ENCODE results near the gene FPR2. TPM values are rescaled to one million over a fixed set of nuclear protein-coding genes. Genes with fewer than 3 reads are reported as not detected.
A peak's percentile ranks its signal among the peaks of the same experiment; 100 is the strongest.

FPR2 gene
- total RNA-seq, 1 experiment from 2014 or later, result not detected

DNA sequence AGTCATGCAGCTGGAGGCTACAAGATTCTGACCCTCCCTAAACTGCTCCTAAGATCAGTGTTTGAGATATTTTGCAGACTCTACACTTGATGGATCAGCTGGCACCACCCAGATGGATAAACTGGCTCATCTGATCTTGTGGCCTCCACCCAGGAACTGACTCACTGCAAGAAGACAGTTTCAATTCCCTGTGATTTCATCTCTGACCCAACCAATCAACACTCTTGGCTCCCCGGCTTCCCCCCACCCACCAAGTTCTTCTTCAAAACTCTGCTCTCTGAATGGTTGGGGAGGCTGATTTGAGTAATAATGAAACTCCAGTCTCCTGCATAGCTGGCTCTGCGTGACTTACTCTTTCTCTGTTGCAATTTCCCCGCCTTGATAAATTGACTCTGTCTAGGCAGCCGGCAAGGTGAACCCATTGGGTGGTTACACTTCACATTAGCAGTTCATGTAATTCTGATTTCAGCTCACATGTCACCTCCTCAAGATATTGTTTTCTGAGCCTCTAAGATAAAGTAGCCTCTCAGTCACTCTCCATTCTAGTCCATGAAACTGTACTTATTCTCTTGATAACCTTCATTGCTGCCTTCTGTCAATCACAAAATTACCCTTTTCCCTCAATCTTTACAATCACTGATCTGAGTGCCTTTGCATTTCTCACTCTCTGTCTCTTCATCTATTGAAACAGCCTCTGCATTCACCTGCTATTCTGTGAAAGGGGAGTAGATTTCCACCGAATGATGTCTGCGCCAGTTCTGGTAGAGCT lies 24.1 kb downstream of the FPR2 start:
- DNase-seq, result peak in 1 of 2 experiments; percentile 53
- H3K4me1 ChIP-seq (replicated peaks; ENCODE audit: insufficient read depth), result no peaks in the 10 kb centered on the region
- no peak overlapping the region for H3K4me2 ChIP-seq
- H3K27me3 ChIP-seq (ENCODE audit: insufficient read depth, low read depth), result peaks cover 30% of the 10 kb centered on the region
- POLR2A ChIA-PET (ENCODE audit: unreplicated experiment), result no interaction called here
- BruUV-seq (replicated peaks), result no TSS peak
- H2AFZ ChIP-seq, result no peak overlapping the region
- intact Hi-C loops (cut with micrococcal nuclease; ENCODE audit: unreplicated experiment), result no loop called here
- H3K79me2 ChIP-seq (ENCODE audit: low read depth), result no peaks in the 10 kb centered on the region
- no peaks in the 10 kb centered on the region for H3K9me2 ChIP-seq (ENCODE audit: insufficient read depth)
- CTCF ChIA-PET, result interaction anchor here (0.8 kb wide), 1 partner anchor 364 kb away, joined by 3 read pairs; no protein-coding TSS in a partner anchor
- no peaks in the 10 kb centered on the region for H3K9me3 ChIP-seq (ENCODE audit: insufficient read depth, low read depth)
- TF ChIP-seq CTCF (conservative IDR thresholded peaks at IDR 0.05) (no peak), EZH2 (IDR thresholded peaks at IDR 0.05; ENCODE audit: low read depth) (no peak)
- no peaks in the 10 kb centered on the region; the same call in 1 of the 2 replicates for H4K20me1 ChIP-seq (ENCODE audit: insufficient read depth)
- H3F3A ChIP-seq (ENCODE audit: insufficient read depth, low read depth), result no peaks in the 10 kb centered on the region
- no peaks in the 10 kb centered on the region for H3K36me3 ChIP-seq (ENCODE audit: low read depth)
- no peak overlapping the region for H3K4me3 ChIP-seq
- H3K27ac ChIP-seq, result no peak overlapping the region

DNA sequence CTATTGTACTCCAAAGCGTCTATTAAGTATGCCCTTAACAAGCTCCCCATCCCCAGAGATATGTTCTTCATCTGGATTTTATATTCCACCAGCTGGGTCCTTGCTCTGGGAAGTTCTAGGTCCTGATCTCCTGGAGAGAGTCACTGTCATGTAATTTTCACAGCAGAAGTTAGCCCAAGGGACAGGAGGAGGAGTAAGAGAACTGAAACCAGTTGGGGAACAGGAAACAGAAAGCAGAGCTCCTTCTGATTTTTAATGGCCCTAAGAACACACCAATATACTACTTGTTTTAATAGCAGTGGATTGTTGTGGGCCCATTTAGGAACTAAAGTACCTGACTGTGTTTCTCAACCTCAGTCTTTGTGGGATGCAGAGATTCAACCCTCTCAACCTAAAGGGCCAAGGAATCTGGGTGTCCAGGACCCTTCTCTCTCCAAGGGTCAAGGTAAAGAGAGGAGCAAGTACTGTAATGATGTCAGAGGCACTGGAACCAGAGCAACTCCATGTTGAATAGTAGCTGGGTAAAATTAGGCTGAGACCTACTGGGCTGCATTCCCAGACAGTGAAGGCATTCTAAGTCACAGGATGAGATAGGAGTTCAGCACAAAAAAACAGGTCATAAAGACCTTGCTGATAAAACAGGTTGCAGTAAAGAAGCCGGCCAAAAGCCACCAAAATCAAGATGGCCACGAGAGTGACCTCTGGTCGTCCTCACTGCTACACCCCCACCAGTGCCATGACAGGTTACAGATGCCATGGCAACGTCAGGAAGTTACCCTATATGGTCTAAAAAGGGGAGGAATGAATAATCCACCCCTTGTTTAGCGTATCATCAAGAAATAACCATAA lies 25.9 kb downstream of the FPR2 start:
- CTCF ChIA-PET, result no interaction called here

More for the DNA sequence above, 25.9 kb downstream of the FPR2 start:
- no peak for DNase-seq
- H3K4me3 ChIP-seq, result no peak overlapping the region
- BruUV-seq (replicated peaks), result no TSS peak
- H2AFZ ChIP-seq, result no peak overlapping the region
- POLR2A ChIA-PET (ENCODE audit: unreplicated experiment), result interaction anchor here (0.6 kb wide), 1 partner anchor 103 kb away, joined by 3 read pairs; no protein-coding TSS in a partner anchor
- no peaks in the 10 kb centered on the region for H3K79me2 ChIP-seq (ENCODE audit: low read depth)
- H3K4me1 ChIP-seq (replicated peaks; ENCODE audit: insufficient read depth), result no peaks in the 10 kb centered on the region
- H3K9me3 ChIP-seq (ENCODE audit: insufficient read depth, low read depth), result no peaks in the 10 kb centered on the region
- no peaks in the 10 kb centered on the region for H3K9me2 ChIP-seq (ENCODE audit: insufficient read depth)
- no peak overlapping the region for H3K27ac ChIP-seq
- intact Hi-C loops (cut with micrococcal nuclease; ENCODE audit: unreplicated experiment), result no loop called here
- TF ChIP-seq EZH2 (IDR thresholded peaks at IDR 0.05; ENCODE audit: low read depth), result no peak
- TF ChIP-seq CTCF (conservative IDR thresholded peaks at IDR 0.05), result no peak
- H3K36me3 ChIP-seq (ENCODE audit: low read depth), result no peaks in the 10 kb centered on the region
- H3K27me3 ChIP-seq (ENCODE audit: insufficient read depth, low read depth), result peaks cover 21% of the 10 kb centered on the region
- H4K20me1 ChIP-seq (ENCODE audit: insufficient read depth), result no peaks in the 10 kb centered on the region; the same call in 1 of the 2 replicates
- no peaks in the 10 kb centered on the region for H3F3A ChIP-seq (ENCODE audit: insufficient read depth, low read depth)
- no peak overlapping the region for H3K4me2 ChIP-seq

Measured in PC-9 (cell line).